Endothelial cell of umbilical vein (primary cell): ENCODE measurements around the gene DHX35. TPM values are rescaled to one million over a fixed set of nuclear protein-coding genes. Genes with fewer than 3 reads are reported as not detected.

Experiments used
- BruUV-seq: library from RNA; stranded (reverse); fragments of 400-500 nt; replicated peaks from 2 replicates; lab custom pipeline; 2021; lab: Mats Ljungman, UMichigan
- CTCF ChIA-PET: fragments of 300-600, 350-600 bp; sonication (Branson Sonifier 250); formaldehyde crosslinking; loops from one replicate; lab custom pipeline; 2021; ENCODE audit warnings: antibody characterized with exemption, inconsistent platforms; lab: Charles Lee
- POLR2A ChIA-PET: fragments of 300-600, 350-600 bp; sonication (Branson Sonifier 250); formaldehyde crosslinking; loops from one replicate; lab custom pipeline; 2021; ENCODE audit warnings: antibody characterized with exemption, inconsistent platforms; lab: Charles Lee
- DNase-seq: peaks from one replicate; pipeline ENCODE4 v3.0.0-alpha.2; 2011; ENCODE audit warnings: low read depth, low spot score
- FAIRE-seq: peaks from 2 replicates; lab custom pipeline; 2011; peaks lifted over from hg19 to GRCh38; lab: Jason Lieb, UNC
- H2AFZ ChIP-seq: 2 replicates; pipeline ENCODE4 v1.6.0; 2012; ENCODE audit warnings: low read depth, low read length, control low read depth, inconsistent platforms
- H3K27ac ChIP-seq: 2 replicates; pipeline ENCODE4 v1.5.1; 2011; ENCODE audit warnings: low read depth, mild to moderate bottlenecking, control low read depth, low read length, moderate library complexity; ENCODE audit not compliant: insufficient read depth
- H3K27me3 ChIP-seq, 2 experiments: 2 replicates each; pipeline versions ENCODE4 v1.6.0 to v1.6.1; 2011; ENCODE audit warnings: low read length in 2 of 2, mixed read lengths in 1 of 2; ENCODE audit not compliant: control insufficient read depth in 2 of 2, insufficient read depth in 2 of 2
- H3K36me3 ChIP-seq, 2 experiments: 2 replicates in 1 of 2; 3 replicates in 1 of 2; pipeline ENCODE4 v1.5.1; 2011; ENCODE audit warnings: low read length in 2 of 2, mild to moderate bottlenecking in 1 of 2, moderate library complexity in 1 of 2; ENCODE audit not compliant: control insufficient read depth in 2 of 2, insufficient read depth in 2 of 2; ENCODE audit errors: extremely low read depth in 1 of 2
- H3K4me1 ChIP-seq: 3 replicates; pipeline ENCODE4 v1.5.1; 2011; ENCODE audit warnings: mild to moderate bottlenecking, low read length; ENCODE audit not compliant: control insufficient read depth, insufficient read depth; ENCODE audit errors: extremely low read depth
- H3K4me2 ChIP-seq: 2 replicates; pipeline ENCODE4 v1.6.1; 2011; ENCODE audit warnings: low read length, control low read depth, mixed read lengths; ENCODE audit not compliant: insufficient read depth
- H3K4me3 ChIP-seq, 3 experiments: fragments of 200-600 bp in 1 of 3; sonication (generic), shearing (Covaris generic) in 1 of 3; replicated peaks in 1 of 3; 2 replicates each; pipeline ENCODE4 v1.5.1; 2011 to 2016; ENCODE audit warnings: control low read depth in 3 of 3, low read length in 3 of 3, mild to moderate bottlenecking in 2 of 3, inconsistent platforms in 1 of 3, low read depth in 1 of 3, moderate library complexity in 1 of 3; ENCODE audit not compliant: insufficient read depth in 1 of 3
- H3K79me2 ChIP-seq: 2 replicates; pipeline ENCODE4 v1.6.0; 2012; ENCODE audit warnings: low read length, inconsistent platforms; ENCODE audit not compliant: control insufficient read depth, insufficient read depth
- H3K9ac ChIP-seq: replicated peaks from 2 replicates; pipeline ENCODE3; 2011; ENCODE audit warnings: low read length, control low read depth; ENCODE audit not compliant: insufficient read depth; ENCODE audit errors: extremely low read depth
- H3K9me1 ChIP-seq: replicated peaks from 3 replicates; pipeline ENCODE4 v1.6.0; 2011; ENCODE audit warnings: mild to moderate bottlenecking, low read length; ENCODE audit not compliant: control insufficient read depth, insufficient read depth; ENCODE audit errors: extremely low read depth
- H3K9me3 ChIP-seq: replicated peaks from 2 replicates; pipeline ENCODE4 v1.5.1; 2012; ENCODE audit warnings: low read length, inconsistent platforms; ENCODE audit not compliant: control insufficient read depth, insufficient read depth
- H4K20me1 ChIP-seq: replicated peaks from 2 replicates; pipeline ENCODE3; 2011; ENCODE audit warnings: mild to moderate bottlenecking, low read length; ENCODE audit not compliant: control insufficient read depth, insufficient read depth; ENCODE audit errors: extremely low read depth
- EZH2 ChIP-seq: IDR thresholded peaks from 2 replicates; pipeline ENCODE4 v1.6.1; 2012; ENCODE audit warnings: borderline replicate concordance, low read depth, mild to moderate bottlenecking, moderate library complexity, low read length, inconsistent platforms; ENCODE audit not compliant: severe bottlenecking
- FOS ChIP-seq: IDR thresholded peaks from 2 replicates; pipeline ENCODE4 v1.6.1; 2011; ENCODE audit warnings: mild to moderate bottlenecking, low read length, moderate library complexity, borderline replicate concordance; ENCODE audit not compliant: insufficient read depth
- GATA2 ChIP-seq: IDR thresholded peaks from 2 replicates; pipeline ENCODE4 v1.7.0; 2011; ENCODE audit warnings: low read depth, mild to moderate bottlenecking, moderate library complexity, mixed read lengths, low read length; ENCODE audit not compliant: insufficient read length, insufficient read depth
- JUN ChIP-seq: IDR thresholded peaks from 2 replicates; pipeline ENCODE4 v1.6.1; 2011; ENCODE audit warnings: borderline replicate concordance, low read depth; ENCODE audit not compliant: insufficient read length, insufficient read depth
- MYC ChIP-seq: IDR thresholded peaks from one replicate; pipeline ENCODE4 v1.6.1; 2011; ENCODE audit warnings: mild to moderate bottlenecking, low read depth, low read length
- POLR2A ChIP-seq: IDR thresholded peaks from 2 replicates; pipeline ENCODE4 v1.6.1; 2012; ENCODE audit warnings: low read depth, mild to moderate bottlenecking, control low read depth, low read length
- POLR2AphosphoS5 ChIP-seq: IDR thresholded peaks from 2 replicates; pipeline ENCODE4 v1.6.1; 2012; ENCODE audit warnings: low read depth, mild to moderate bottlenecking, control low read depth, low read length, moderate library complexity; ENCODE audit not compliant: insufficient read depth
- dilution Hi-C: fragments of 300-500 bp; cut with MboI; formaldehyde crosslinking; loops from one replicate; pipeline ENCODE4 v1.15.0; 2019; ENCODE audit warnings: low sequenced_read_pairs; ENCODE audit not compliant: extremely low pct_ligation_motif_present
- intact Hi-C: fragments of 100-400 bp; cut with micrococcal nuclease; formaldehyde crosslinking; loops from one replicate; pipeline ENCODE4 v1.10.0; 2022
- polyA plus RNA-seq, 4 experiments: library from polyadenylated mRNA; depleted of rRNA in 3 of 4; stranded (reverse) in 3 of 4; unstranded in 1 of 4; fragments of >200 nt; gene quantifications; 2 replicates each; pipeline versions ENCODE4 v1.2.1 to v1.2.3, GENCODE V29; 2011 to 2012; ENCODE audit warnings: missing spikeins in 1 of 4
- total RNA-seq: library from RNA; stranded (reverse); gene quantifications from 2 replicates; pipeline ENCODE4 v1.2.3, GENCODE V29; 2021
- TF ChIP-seq, protein P1 (sequence below), 2 donors: IDR thresholded peaks; 1 replicate in 1 of 2; 2 replicates in 1 of 2; pipeline ENCODE4 v1.5.1; 2011; ENCODE audit warnings: low read length in 2 of 2, mild to moderate bottlenecking in 2 of 2, moderate library complexity in 2 of 2, control low read depth in 1 of 2, inconsistent platforms in 1 of 2, low read depth in 1 of 2; ENCODE audit not compliant: insufficient read depth in 1 of 2; ENCODE audit errors: extremely low read depth in 1 of 2
- TF ChIP-seq, protein P2 (sequence below): IDR thresholded peaks from 2 replicates; pipeline ENCODE4 v1.6.1; 2011; ENCODE audit not compliant: insufficient read depth, insufficient read length

Gene DHX35
- total and polyA plus RNA-seq, 2 donors (not counting 3 experiments of a cell fraction or from before 2014, with no cell fraction given): 10.0 to 13.0 TPM

DNA sequence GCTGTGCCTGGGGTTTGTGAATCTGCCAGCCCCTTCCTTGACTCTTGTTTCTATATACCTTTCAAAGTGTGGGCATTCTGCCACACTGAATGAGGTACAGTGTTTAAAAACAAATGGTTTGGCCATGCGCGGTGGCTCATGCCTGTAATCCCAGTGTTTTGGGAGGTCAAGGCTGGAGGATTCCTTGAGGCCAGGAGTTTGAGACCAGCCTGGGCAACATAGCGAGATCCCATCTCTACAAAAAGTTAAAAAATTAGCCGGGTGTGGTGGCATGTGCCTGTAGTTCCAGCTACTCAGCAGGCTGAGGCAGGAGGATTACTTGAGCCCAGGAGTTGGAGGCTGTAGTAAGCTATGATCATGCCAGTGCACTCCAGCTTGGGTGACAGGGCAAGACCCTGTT, 30.2 kb upstream of the DHX35 start:
- Histone ChIP-seq H3K4me2 (no peak overlapping the region), H3K4me3 (no peak overlapping the region), H3K9me3 (no peaks in the 10 kb centered on the region), H3K9me1 (no peaks in the 10 kb centered on the region), H3K4me1 (peaks cover 41% of the 10 kb centered on the region), H3K27ac (no peak overlapping the region), H3K36me3 (no peaks in the 10 kb centered on the region), H2AFZ (no peak overlapping the region), H4K20me1 (no peaks in the 10 kb centered on the region), H3K9ac (peak overlapping the region; percentile 1), H3K79me2 (peaks cover 99% of the 10 kb centered on the region), H3K27me3 (no peaks in the 10 kb centered on the region)
- ChIA-PET CTCF (interaction anchor here (0.8 to 1.2 kb wide), 4 partner anchors 9 to 206 kb away, joined by 3 to 7 read pairs (median 3); partner anchors contain the start of gene DHX35), POLR2A (no interaction called here)
- TF ChIP-seq, protein P1, sequence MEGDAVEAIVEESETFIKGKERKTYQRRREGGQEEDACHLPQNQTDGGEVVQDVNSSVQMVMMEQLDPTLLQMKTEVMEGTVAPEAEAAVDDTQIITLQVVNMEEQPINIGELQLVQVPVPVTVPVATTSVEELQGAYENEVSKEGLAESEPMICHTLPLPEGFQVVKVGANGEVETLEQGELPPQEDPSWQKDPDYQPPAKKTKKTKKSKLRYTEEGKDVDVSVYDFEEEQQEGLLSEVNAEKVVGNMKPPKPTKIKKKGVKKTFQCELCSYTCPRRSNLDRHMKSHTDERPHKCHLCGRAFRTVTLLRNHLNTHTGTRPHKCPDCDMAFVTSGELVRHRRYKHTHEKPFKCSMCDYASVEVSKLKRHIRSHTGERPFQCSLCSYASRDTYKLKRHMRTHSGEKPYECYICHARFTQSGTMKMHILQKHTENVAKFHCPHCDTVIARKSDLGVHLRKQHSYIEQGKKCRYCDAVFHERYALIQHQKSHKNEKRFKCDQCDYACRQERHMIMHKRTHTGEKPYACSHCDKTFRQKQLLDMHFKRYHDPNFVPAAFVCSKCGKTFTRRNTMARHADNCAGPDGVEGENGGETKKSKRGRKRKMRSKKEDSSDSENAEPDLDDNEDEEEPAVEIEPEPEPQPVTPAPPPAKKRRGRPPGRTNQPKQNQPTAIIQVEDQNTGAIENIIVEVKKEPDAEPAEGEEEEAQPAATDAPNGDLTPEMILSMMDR (IDR thresholded peaks at IDR 0.05; ENCODE audit: extremely low read depth in 1 of 2, insufficient read depth in 1 of 2, low read depth in 1 of 2, low read length in 2 of 2): no peak
- TF ChIP-seq JUN (no peak), FOS (no peak), POLR2A (no peak), POLR2AphosphoS5 (no peak), EZH2 (no peak), MYC (no peak), GATA2 (no peak)
- TF ChIP-seq, protein P2, sequence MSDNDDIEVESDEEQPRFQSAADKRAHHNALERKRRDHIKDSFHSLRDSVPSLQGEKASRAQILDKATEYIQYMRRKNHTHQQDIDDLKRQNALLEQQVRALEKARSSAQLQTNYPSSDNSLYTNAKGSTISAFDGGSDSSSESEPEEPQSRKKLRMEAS: no peak
- no peak for FAIRE-seq
- BruUV-seq: no TSS peak
- intact Hi-C loops: no loop called here
- dilution Hi-C loops: no loop called here
- DNase-seq: no peak
